ENCODE measurements around the gene ATOX1.

The ATOX1 gene

DNA sequence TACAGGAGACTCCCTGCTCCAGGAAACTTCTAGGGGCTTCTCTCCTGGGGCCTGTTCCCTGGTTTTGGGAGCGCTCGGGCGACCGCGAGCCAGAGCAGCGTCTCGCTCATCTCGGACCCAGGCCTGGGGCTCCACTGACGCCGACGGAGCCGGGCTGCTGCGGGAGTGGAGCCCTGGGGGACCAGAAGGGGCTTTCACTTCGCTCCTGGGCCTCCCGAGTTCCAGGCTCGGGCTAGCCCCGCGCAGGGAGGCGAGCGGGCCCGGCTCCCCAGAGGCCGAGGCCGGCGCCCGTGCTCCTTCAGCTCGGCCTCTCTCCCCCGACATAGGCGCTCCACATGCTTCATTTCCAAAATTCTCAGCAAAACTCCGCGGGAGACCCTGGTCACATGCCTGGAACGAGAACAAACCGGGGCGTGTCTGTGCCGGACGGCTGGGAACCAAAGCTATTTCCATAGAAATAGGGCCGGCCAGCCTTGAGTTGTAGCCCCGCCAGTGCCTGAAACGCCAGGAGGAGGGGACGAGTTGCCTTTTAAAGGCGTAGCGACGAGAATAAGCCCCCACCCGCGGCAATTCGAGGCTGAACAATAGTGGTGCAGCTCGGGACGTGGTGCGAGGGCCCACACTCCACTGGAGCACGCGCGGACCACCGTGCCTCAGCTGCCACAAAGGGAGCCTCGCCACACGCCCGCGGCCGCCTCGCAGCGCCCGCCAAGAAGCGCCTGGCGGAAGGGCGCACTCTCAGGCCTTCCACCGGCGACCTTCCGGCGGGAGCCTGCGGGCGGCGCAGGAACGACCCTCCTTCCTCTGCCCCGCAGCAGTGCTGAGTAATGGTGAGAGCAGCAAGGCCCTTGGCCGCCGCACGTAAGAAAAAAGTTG is 12.2 kb upstream of the ATOX1 start:
- Histone ChIP-seq H3K27me3 (ENCODE audit: control insufficient read depth in 2 of 2, insufficient read depth in 2 of 2, low read length in 2 of 2) (no peaks in the 10 kb centered on the region), H3K27ac (ENCODE audit: low read depth in 2 of 2, low read length in 2 of 2) (peak overlapping the region; percentile 97 to 99), H3K4me1 (ENCODE audit: control insufficient read depth in 2 of 2, insufficient read depth in 2 of 2, low read length in 2 of 2) (peaks cover 35 to 37% of the 10 kb centered on the region in 2 donors), H3K4me3 (ENCODE audit: low read length in 2 of 2) (peak overlapping the region; percentile 75 to 84), H3K9me3 (ENCODE audit: control insufficient read depth in 2 of 2, low read length in 2 of 2) (no peaks in the 10 kb centered on the region), H3K36me3 (ENCODE audit: control insufficient read depth in 2 of 2, insufficient read depth in 2 of 2, low read length in 2 of 2) (no peaks in the 10 kb centered on the region), H3K9ac (ENCODE audit: low read depth in 1 of 2, low read length in 2 of 2) (peak overlapping the region; percentile 90 to 93)

DNA sequence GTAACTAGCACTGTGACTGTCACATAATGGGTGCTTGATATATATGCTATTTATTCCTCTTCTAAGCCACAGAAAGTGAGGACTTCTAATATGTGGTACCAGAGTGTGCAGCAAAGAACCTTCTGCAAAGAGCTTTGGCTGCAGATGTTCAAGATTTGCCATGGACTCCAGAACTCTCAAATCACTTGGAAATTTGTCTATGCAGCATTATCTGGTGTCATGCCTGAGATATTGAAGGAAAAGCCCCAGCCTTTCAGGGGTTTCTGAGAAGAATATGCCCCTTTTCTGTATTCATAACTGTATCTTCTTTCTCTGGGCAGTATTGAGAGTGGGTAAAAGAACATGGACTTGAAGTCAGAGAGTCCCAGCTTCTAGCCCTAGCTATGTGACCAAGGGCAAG is 8.5 kb upstream of the ATOX1 start:
- Histone ChIP-seq H3K9ac (ENCODE audit: low read depth in 1 of 2, low read length in 2 of 2) (no peak overlapping the region), H3K4me3 (ENCODE audit: low read length in 2 of 2) (no peak overlapping the region), H3K9me3 (ENCODE audit: control insufficient read depth in 2 of 2, low read length in 2 of 2) (no peaks in the 10 kb centered on the region), H3K36me3 (ENCODE audit: control insufficient read depth in 2 of 2, insufficient read depth in 2 of 2, low read length in 2 of 2) (no peaks in the 10 kb centered on the region), H3K27me3 (ENCODE audit: control insufficient read depth in 2 of 2, insufficient read depth in 2 of 2, low read length in 2 of 2) (no peaks in the 10 kb centered on the region), H3K4me1 (ENCODE audit: control insufficient read depth in 2 of 2, insufficient read depth in 2 of 2, low read length in 2 of 2) (peaks cover 11% of the 10 kb centered on the region in 2 donors), H3K27ac (ENCODE audit: low read depth in 2 of 2, low read length in 2 of 2) (no peak overlapping the region)

DNA sequence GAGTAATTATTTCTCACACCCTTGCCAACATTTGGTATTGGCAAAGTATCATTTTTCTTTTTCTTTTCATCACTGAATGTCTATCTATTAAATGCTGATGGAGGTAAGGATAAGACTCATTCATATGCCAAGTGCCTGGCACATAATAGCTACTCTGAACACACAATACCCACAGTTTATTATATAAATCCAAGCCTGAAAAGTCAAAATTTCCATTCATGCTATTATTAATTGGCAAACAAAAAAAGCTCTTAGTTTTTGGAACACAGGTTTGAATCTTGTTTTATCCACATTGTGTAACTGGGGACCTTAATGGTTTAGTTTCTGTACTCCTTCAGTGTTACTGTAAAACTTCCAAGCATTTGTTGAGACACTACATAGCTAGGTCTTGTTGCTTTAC is 6.4 kb upstream of the ATOX1 start:
- no peaks in the 10 kb centered on the region for H3K27me3 ChIP-seq (ENCODE audit: control insufficient read depth in 2 of 2, insufficient read depth in 2 of 2, low read length in 2 of 2)
- H3K9ac ChIP-seq (ENCODE audit: low read depth in 1 of 2, low read length in 2 of 2) = no peak overlapping the region
- H3K9me3 ChIP-seq (ENCODE audit: control insufficient read depth in 2 of 2, low read length in 2 of 2) = no peaks in the 10 kb centered on the region
- H3K4me3 ChIP-seq (ENCODE audit: low read length in 2 of 2) = no peak overlapping the region
- no peaks in the 10 kb centered on the region for H3K4me1 ChIP-seq (ENCODE audit: control insufficient read depth in 2 of 2, insufficient read depth in 2 of 2, low read length in 2 of 2)
- no peaks in the 10 kb centered on the region for H3K36me3 ChIP-seq (ENCODE audit: control insufficient read depth in 2 of 2, insufficient read depth in 2 of 2, low read length in 2 of 2)
- H3K27ac ChIP-seq (ENCODE audit: low read depth in 2 of 2, low read length in 2 of 2) = no peak overlapping the region

DNA sequence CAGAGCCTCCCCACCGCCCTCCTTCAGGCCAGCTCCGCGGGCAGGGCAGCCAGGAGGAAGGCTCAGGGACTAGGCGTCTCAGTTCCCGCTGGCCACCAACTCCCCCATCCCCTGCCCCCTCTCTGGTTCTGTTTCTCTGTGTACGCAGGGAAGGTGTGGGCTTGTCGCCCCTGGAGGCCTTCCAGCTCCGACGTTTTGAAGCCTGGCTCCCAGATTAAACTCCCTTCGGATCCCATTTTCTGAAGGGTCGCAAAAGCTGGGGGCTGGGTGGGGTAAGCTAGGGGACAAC is 346 bp downstream of the ATOX1 start:
- peak overlapping the region; percentile 83 to 91 for H3K4me3 ChIP-seq (ENCODE audit: low read length in 2 of 2)
- peaks cover 15 to 25% of the 10 kb centered on the region in 2 donors for H3K4me1 ChIP-seq (ENCODE audit: control insufficient read depth in 2 of 2, insufficient read depth in 2 of 2, low read length in 2 of 2)
- peak overlapping the region; percentile 81 to 90 for H3K9ac ChIP-seq (ENCODE audit: low read depth in 1 of 2, low read length in 2 of 2)
- no peaks in the 10 kb centered on the region for H3K27me3 ChIP-seq (ENCODE audit: control insufficient read depth in 2 of 2, insufficient read depth in 2 of 2, low read length in 2 of 2)
- H3K36me3 ChIP-seq (ENCODE audit: control insufficient read depth in 2 of 2, insufficient read depth in 2 of 2, low read length in 2 of 2) = peaks cover under 1 to 4% of the 10 kb centered on the region in 2 donors
- H3K27ac ChIP-seq (ENCODE audit: low read depth in 2 of 2, low read length in 2 of 2) = peak overlapping the region; percentile 72 to 80
- H3K9me3 ChIP-seq (ENCODE audit: control insufficient read depth in 2 of 2, low read length in 2 of 2) = no peaks in the 10 kb centered on the region

GRCh38 chr5:151757233-151758140 is 944 bp downstream of the ATOX1 start:
- Histone ChIP-seq H3K9me3 (ENCODE audit: control insufficient read depth in 2 of 2, low read length in 2 of 2) (no peaks in the 10 kb centered on the region), H3K36me3 (ENCODE audit: control insufficient read depth in 2 of 2, insufficient read depth in 2 of 2, low read length in 2 of 2) (peaks cover 6% of the 10 kb centered on the region in 2 donors), H3K4me1 (ENCODE audit: control insufficient read depth in 2 of 2, insufficient read depth in 2 of 2, low read length in 2 of 2) (peaks cover 15 to 25% of the 10 kb centered on the region in 2 donors), H3K27ac (ENCODE audit: low read depth in 2 of 2, low read length in 2 of 2) (peak overlapping the region in 1 of 2 donors; percentile 80), H3K4me3 (ENCODE audit: low read length in 2 of 2) (peak overlapping the region; percentile 83 to 91), H3K9ac (ENCODE audit: low read depth in 1 of 2, low read length in 2 of 2) (peak overlapping the region; percentile 81 to 90), H3K27me3 (ENCODE audit: control insufficient read depth in 2 of 2, insufficient read depth in 2 of 2, low read length in 2 of 2) (no peaks in the 10 kb centered on the region)

GRCh38 chr5:151755383-151755782 is 3.0 kb downstream of the ATOX1 start:
- Histone ChIP-seq H3K4me3 (ENCODE audit: low read length in 2 of 2) (no peak overlapping the region), H3K36me3 (ENCODE audit: control insufficient read depth in 2 of 2, insufficient read depth in 2 of 2, low read length in 2 of 2) (peaks cover 6% of the 10 kb centered on the region in 2 donors), H3K4me1 (ENCODE audit: control insufficient read depth in 2 of 2, insufficient read depth in 2 of 2, low read length in 2 of 2) (peaks cover 15 to 25% of the 10 kb centered on the region in 2 donors), H3K9ac (ENCODE audit: low read depth in 1 of 2, low read length in 2 of 2) (no peak overlapping the region), H3K27ac (ENCODE audit: low read depth in 2 of 2, low read length in 2 of 2) (peak overlapping the region in 1 of 2 donors; percentile 39), H3K27me3 (ENCODE audit: control insufficient read depth in 2 of 2, insufficient read depth in 2 of 2, low read length in 2 of 2) (no peaks in the 10 kb centered on the region), H3K9me3 (ENCODE audit: control insufficient read depth in 2 of 2, low read length in 2 of 2) (no peaks in the 10 kb centered on the region)

DNA sequence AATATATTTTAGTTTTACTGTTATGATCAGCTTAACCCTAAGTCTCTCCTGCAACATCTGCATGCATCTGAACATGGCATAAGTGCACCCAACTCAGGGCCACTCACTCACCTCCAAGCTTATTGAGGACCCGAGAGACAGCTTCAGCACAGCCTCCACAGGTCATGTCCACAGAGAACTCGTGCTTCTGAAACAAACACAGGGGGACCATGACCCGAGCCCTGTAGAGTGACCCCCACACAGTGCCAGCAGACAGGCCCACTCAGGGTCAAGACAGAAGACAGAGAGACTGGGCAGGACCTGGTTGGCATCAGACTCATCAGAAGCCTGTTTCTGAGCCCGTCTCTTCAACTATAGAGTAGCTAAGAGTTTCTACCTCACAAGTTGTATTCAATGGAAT is 6.8 kb downstream of the ATOX1 start:
- Histone ChIP-seq H3K9ac (ENCODE audit: low read depth in 1 of 2, low read length in 2 of 2) (no peak overlapping the region), H3K36me3 (ENCODE audit: control insufficient read depth in 2 of 2, insufficient read depth in 2 of 2, low read length in 2 of 2) (peaks cover 6% of the 10 kb centered on the region in 2 donors), H3K4me3 (ENCODE audit: low read length in 2 of 2) (no peak overlapping the region), H3K9me3 (ENCODE audit: control insufficient read depth in 2 of 2, low read length in 2 of 2) (no peaks in the 10 kb centered on the region), H3K27ac (ENCODE audit: low read depth in 2 of 2, low read length in 2 of 2) (no peak overlapping the region), H3K27me3 (ENCODE audit: control insufficient read depth in 2 of 2, insufficient read depth in 2 of 2, low read length in 2 of 2) (no peaks in the 10 kb centered on the region), H3K4me1 (ENCODE audit: control insufficient read depth in 2 of 2, insufficient read depth in 2 of 2, low read length in 2 of 2) (peaks cover 0 to 4% of the 10 kb centered on the region in 2 donors)

DNA sequence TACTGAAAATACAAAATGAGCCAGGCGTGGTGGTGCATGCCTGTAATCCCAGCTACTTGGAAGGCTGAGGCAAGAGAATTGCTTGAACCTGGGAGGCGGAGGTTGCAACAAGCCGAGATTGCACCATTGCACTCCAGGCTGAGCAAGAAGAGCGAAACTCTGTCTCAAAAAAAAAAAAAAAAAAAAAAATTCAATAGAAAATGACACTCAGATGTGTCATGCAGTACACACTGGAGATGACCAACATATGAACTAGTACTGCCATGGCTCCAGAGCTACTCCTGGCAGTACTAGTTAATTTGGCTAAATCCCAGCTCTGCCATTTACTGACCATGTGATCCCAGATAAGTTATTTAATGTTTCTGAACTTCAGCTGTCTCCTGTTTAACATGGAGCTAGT is 7.3 kb downstream of the ATOX1 start:
- H3K9me3 ChIP-seq (ENCODE audit: control insufficient read depth in 2 of 2, low read length in 2 of 2) = no peaks in the 10 kb centered on the region
- no peak overlapping the region for H3K9ac ChIP-seq (ENCODE audit: low read depth in 1 of 2, low read length in 2 of 2)
- peaks cover 0 to 4% of the 10 kb centered on the region in 2 donors for H3K4me1 ChIP-seq (ENCODE audit: control insufficient read depth in 2 of 2, insufficient read depth in 2 of 2, low read length in 2 of 2)
- H3K27me3 ChIP-seq (ENCODE audit: control insufficient read depth in 2 of 2, insufficient read depth in 2 of 2, low read length in 2 of 2) = no peaks in the 10 kb centered on the region
- H3K4me3 ChIP-seq (ENCODE audit: low read length in 2 of 2) = no peak overlapping the region
- H3K27ac ChIP-seq (ENCODE audit: low read depth in 2 of 2, low read length in 2 of 2) = no peak overlapping the region
- peaks cover 6 to 9% of the 10 kb centered on the region in 2 donors for H3K36me3 ChIP-seq (ENCODE audit: control insufficient read depth in 2 of 2, insufficient read depth in 2 of 2, low read length in 2 of 2)

- Histone ChIP-seq H3K4me1 (ENCODE audit: control insufficient read depth in 2 of 2, insufficient read depth in 2 of 2, low read length in 2 of 2) (no peaks in the 10 kb centered on the region), H3K27ac (ENCODE audit: low read depth in 2 of 2, low read length in 2 of 2) (peak overlapping the region; percentile 43 to 57), H3K9me3 (ENCODE audit: control insufficient read depth in 2 of 2, low read length in 2 of 2) (no peaks in the 10 kb centered on the region), H3K9ac (ENCODE audit: low read depth in 1 of 2, low read length in 2 of 2) (peak overlapping the region in 1 of 2 donors; percentile 38), H3K4me3 (ENCODE audit: low read length in 2 of 2) (no peak overlapping the region), H3K36me3 (ENCODE audit: control insufficient read depth in 2 of 2, insufficient read depth in 2 of 2, low read length in 2 of 2) (peaks cover 14 to 16% of the 10 kb centered on the region in 2 donors), H3K27me3 (ENCODE audit: control insufficient read depth in 2 of 2, insufficient read depth in 2 of 2, low read length in 2 of 2) (no peaks in the 10 kb centered on the region)
Observed at GRCh38 chr5:151750121-151750520, 8.3 kb downstream of the ATOX1 start.

Measured in mucosa of rectum (tissue), 2 donors.